NCI-H128 (cell line): ENCODE results near the gene TMEM91.

Source experiments
- DNase-seq: peaks from one replicate; lab custom pipeline; 2025; ENCODE audit not compliant: unreplicated experiment; lab: John Stamatoyannopoulos, UW

Gene TMEM91

GRCh38 chr19:41427647-41428480 is 51.5 kb downstream of the TMEM91 start:
- no peak for DNase-seq

- DNase-seq: no peak
Observed at GRCh38 chr19:41428481-41428859, 52.1 kb downstream of the TMEM91 start.

GRCh38 chr19:41430922-41431321 is 54.6 kb downstream of the TMEM91 start:
- no peak for DNase-seq

- DNase-seq: no peak
Observed at GRCh38 chr19:41431426-41432386, 55.4 kb downstream of the TMEM91 start.

- no peak for DNase-seq
Observed at GRCh38 chr19:41433171-41433570, 56.8 kb downstream of the TMEM91 start.
